ENCODE data around the gene UNC79.

The UNC79 gene

GRCh38 chr14:93712838-93713724 lies 282.3 kb downstream of the UNC79 start:
- no peak for DNase-seq

- no peak for DNase-seq
Observed at GRCh38 chr14:93713726-93714405, 283.1 kb downstream of the UNC79 start.

DNA sequence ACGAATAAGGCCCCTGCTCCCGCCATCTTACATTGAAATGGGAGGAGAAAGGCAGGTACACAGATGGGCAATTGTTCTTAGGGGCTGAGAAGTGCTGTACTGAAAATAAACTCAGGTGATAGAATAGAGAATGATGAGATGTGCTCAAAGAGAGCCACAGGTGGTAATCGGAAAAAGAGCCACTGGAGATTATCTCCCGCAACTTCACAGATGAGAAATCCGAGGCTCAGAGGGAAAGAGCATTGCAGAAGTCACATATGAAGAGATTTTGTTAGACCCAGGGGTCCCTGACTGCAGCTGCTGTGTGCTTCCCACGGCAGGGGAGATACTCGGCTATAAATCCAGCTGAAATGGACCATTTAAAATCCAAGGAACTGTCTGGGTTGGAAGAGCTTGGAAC lies 283.9 kb downstream of the UNC79 start:
- DNase-seq: no peak

- no peak for DNase-seq
Observed at GRCh38 chr14:93715279-93715927, 284.7 kb downstream of the UNC79 start.

DNA sequence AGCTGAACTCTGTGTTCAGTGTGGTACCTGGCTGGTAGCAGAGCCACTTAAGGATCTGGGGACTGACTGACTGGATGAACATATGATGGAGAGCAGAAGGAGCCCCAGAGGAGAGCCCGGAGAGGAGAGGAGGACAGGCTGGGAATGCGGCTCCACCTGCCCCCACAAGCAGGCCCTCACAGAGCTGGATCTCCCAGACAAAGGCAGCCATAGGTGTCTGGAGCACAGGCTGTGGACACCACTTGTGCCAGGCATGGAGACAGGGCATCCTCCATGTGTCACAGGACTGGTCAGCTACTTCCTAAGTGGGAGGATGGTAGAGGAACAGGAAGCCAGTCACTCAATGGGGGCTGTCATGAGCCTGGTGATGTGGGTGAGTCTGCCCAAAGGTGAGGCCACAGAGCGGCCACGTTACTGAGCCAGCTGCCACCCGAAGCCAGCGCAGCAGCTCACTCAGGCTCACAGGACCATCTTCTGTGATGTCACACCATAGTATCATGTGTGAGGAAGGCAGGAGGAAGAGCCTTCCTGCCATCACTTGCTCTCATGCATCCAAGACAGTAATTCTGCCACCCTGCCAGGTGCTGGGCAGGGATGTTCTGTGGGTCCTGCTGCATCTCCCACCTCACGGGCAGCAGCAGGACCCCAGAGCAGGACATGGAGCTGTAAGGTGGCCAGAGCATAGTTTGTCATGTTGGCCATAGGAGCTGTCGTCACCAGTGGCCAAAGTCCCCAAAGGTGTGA lies 285.4 kb downstream of the UNC79 start:
- DNase-seq: peak; percentile 29

GRCh38 chr14:93716746-93717667 lies 286.3 kb downstream of the UNC79 start:
- DNase-seq: no peak

- no peak for DNase-seq
Observed at GRCh38 chr14:93717668-93718320, 287.1 kb downstream of the UNC79 start.

DNA sequence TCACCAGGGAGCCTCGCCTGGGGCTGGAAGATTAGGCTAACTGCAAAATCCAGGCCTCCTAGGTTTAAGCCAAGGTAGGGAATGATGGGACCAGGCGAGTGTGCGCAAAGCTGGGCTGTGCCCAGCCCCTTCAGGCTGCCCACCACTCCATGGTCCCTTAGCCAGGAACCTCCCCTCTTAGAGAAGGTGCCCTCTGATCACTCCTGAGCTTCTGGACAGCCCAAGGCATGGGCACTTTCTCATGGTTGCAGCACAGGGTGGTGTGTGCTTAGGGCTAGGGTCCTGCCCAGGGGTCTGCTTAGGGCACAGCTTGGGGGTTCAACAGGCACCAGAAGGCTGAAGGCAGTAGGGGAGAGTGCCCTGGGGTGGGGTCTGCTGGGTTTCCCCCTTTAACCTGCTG lies 288.5 kb downstream of the UNC79 start:
- no peak for DNase-seq

- no peak for DNase-seq
Observed at GRCh38 chr14:93720076-93720815, 289.5 kb downstream of the UNC79 start.

DNA sequence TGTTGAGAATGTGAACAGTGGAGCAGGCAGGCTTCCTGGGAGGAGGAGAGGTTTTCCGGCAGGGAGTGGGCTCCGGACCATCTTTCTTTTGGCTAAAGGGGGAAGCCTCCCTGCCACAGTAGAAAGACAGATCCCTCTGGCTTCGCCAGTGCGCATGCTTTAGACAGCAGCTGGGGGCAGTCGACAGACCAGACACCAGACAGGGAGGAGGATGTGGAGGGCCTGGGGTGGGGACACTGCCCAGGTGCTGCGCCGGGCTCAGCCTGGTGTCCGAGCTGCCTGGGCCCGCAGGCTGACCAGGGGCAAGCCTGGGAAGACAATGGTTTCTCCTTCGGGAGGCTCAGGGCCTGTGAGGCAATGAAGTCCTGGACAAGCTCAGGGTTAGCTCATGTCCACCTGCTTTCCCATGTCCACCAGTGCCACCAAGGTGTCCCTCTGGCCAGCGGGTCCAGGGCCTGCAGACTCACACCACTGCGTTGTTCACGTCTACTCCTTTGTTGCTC lies 290.3 kb downstream of the UNC79 start:
- no peak for DNase-seq

- no peak for DNase-seq
Observed at GRCh38 chr14:93723001-93723400, 292.3 kb downstream of the UNC79 start.

DNA sequence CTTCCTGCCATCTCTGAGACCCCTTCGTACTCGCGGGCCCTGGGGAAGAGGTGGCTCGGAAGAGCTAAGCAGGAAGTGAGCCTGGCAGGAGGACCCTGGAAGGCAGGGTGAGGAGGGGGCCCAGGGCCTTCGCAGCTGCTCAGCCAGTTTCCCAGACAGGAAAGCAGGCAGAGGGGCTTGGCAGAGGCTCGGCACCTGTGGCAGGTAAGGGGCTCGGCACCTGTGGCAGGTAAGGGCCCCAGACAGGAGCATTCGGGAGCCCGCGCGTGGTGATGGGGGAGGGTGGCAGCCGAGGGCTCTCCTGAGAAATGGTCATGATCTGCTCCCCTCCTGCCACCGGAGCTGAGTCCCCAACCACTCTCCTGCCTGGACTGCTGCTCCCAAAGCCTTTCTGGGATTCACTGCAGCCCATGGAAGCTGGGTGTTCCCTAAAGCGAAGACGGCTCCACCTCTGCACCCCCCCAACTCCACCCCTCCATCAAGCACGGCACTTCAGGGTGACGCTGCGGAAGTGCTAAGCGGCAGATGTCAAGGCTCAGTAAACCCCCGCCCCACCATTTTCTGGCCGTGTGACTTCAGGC lies 294.4 kb downstream of the UNC79 start:
- DNase-seq: no peak

- no peak for DNase-seq
Observed at GRCh38 chr14:93725993-93726392, 295.3 kb downstream of the UNC79 start.

- no peak for DNase-seq
Observed at GRCh38 chr14:93727039-93727740, 296.5 kb downstream of the UNC79 start.

GRCh38 chr14:93727917-93728650 lies 297.3 kb downstream of the UNC79 start:
- no peak for DNase-seq

- no peak for DNase-seq
Observed at GRCh38 chr14:93728651-93729016, 297.9 kb downstream of the UNC79 start.

- DNase-seq: no peak
Observed at GRCh38 chr14:93729993-93730392, 299.3 kb downstream of the UNC79 start.

- no peak for DNase-seq
Observed at GRCh38 chr14:93731753-93732152, 301.0 kb downstream of the UNC79 start.

DNA sequence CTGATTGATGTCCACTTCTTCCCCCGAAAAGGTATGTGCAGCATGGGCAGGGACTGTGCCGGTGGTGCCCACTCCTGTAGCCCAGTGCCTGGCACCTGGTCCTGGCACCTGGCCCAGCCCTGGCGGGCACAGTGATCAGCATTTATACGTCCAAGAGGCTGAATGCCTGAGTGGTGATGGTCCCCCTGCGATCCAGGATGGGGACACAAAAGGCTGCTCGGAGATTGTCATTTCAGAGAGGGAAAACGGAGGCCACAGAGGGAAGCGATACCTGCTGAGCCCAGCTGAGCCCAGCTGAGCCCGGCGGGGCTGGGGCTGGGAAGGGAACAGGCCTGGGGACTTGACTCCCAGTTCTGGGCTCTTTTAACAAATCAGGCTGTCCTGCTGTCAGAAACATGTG lies 301.8 kb downstream of the UNC79 start:
- DNase-seq: no peak
